Thoracic aorta (tissue), 2 donors: ENCODE results near the gene NEGR1. TPM values are rescaled to one million over a fixed set of nuclear protein-coding genes. Genes with fewer than 3 reads are reported as not detected.

Source experiments
- ATAC-seq: fragments of 150-250 bp; one replicate; pipeline ENCODE4 v1.8.0; 2017; ENCODE audit warnings: low read depth; ENCODE audit not compliant: insufficient number of reproducible peaks, low FRiP score
- DNase-seq: peaks from one replicate; pipeline ENCODE4 v3.0.0-alpha.2; 2020; ENCODE audit warnings: low spot score
- H3K27ac ChIP-seq, 2 donors: fragments of 200-600 bp; sonication (generic); 1 replicate in 1 of 2; 2 replicates in 1 of 2; pipeline ENCODE4 v1.5.1; 2016; ENCODE audit warnings: mild to moderate bottlenecking in 2 of 2, moderate library complexity in 2 of 2
- H3K27me3 ChIP-seq: fragments of 200-600 bp; sonication (generic); replicated peaks from 2 replicates; pipeline ENCODE4 v1.6.0; 2016; ENCODE audit warnings: mild to moderate bottlenecking; ENCODE audit not compliant: insufficient read depth
- H3K36me3 ChIP-seq: fragments of 200-600 bp; sonication (generic); one replicate; pipeline ENCODE4 v1.5.1; 2016
- H3K4me1 ChIP-seq, 2 donors: fragments of 200-600 bp; sonication (generic); 1 replicate in 1 of 2; 2 replicates in 1 of 2; pipeline versions ENCODE4 v1.5.1 to v1.6.0; 2016; ENCODE audit warnings: low read depth in 2 of 2, mild to moderate bottlenecking in 1 of 2; ENCODE audit not compliant: control insufficient read depth in 1 of 2
- H3K4me3 ChIP-seq: fragments of 200-600 bp; sonication (generic); 2 replicates; pipeline ENCODE4 v1.5.1; 2016; ENCODE audit warnings: mild to moderate bottlenecking
- H3K9me3 ChIP-seq: fragments of 200-600 bp; sonication (generic); 2 replicates; pipeline ENCODE4 v1.5.1; 2016
- CTCF ChIP-seq: fragments of 200-600 bp; sonication (generic); IDR thresholded peaks from one replicate; pipeline ENCODE4 v1.5.1; 2019; ENCODE audit warnings: antibody characterized with exemption
- total RNA-seq, 2 donors: library from RNA; depleted of rRNA; stranded (reverse); fragments of >200 nt; gene quantifications; one replicate each; pipeline versions ENCODE4 v1.1.0 to v1.2.3, GENCODE V29; 2016

Gene NEGR1
- total RNA-seq, 2 donors from 2014 or later: 10.4 to 14.4 TPM

- Histone ChIP-seq H3K4me1 (no peaks in the 10 kb centered on the region), H3K27me3 (no peaks in the 10 kb centered on the region), H3K36me3 (no peaks in the 10 kb centered on the region), H3K9me3 (no peaks in the 10 kb centered on the region), H3K4me3 (no peak overlapping the region), H3K27ac (no peak overlapping the region)
- no peak for DNase-seq
- no peak for ATAC-seq
- TF ChIP-seq CTCF: no peak
Observed at GRCh38 chr1:71448444-71448843, 833.9 kb downstream of the NEGR1 start.

DNA sequence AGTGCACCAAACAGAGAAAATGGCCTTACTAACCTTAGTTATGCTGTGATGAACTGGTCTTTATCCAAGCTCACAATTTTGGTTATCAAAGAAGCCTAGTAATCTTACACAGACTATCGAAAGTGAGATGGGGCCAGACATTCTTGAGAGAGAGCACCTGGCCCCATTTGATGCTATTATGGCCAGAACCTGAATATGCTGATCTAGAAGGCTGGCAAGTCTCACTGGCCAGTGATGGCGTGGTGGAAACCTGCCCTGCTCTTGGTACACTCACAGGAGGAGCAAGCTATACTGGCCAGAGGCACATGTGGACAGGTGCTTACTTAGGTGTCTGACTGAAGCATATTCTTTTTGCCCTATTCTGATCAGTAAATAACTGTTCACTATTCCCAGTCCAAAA lies 843.7 kb downstream of the NEGR1 start:
- no peaks in the 10 kb centered on the region for H3K27me3 ChIP-seq
- H3K4me1 ChIP-seq: no peaks in the 10 kb centered on the region
- H3K9me3 ChIP-seq: no peaks in the 10 kb centered on the region
- no peak for TF ChIP-seq CTCF
- ATAC-seq: no peak
- no peak for DNase-seq
- no peak overlapping the region for H3K4me3 ChIP-seq
- no peak overlapping the region for H3K27ac ChIP-seq
- H3K36me3 ChIP-seq: no peaks in the 10 kb centered on the region

- TF ChIP-seq CTCF: no peak
- no peaks in the 10 kb centered on the region for H3K36me3 ChIP-seq
- no peaks in the 10 kb centered on the region for H3K27me3 ChIP-seq
- H3K4me1 ChIP-seq: no peaks in the 10 kb centered on the region
- no peak overlapping the region for H3K27ac ChIP-seq
- H3K9me3 ChIP-seq: no peaks in the 10 kb centered on the region
- ATAC-seq (no peak), DNase-seq (no peak)
- H3K4me3 ChIP-seq: no peak overlapping the region
Observed at GRCh38 chr1:71435951-71436350, 846.4 kb downstream of the NEGR1 start.

DNA sequence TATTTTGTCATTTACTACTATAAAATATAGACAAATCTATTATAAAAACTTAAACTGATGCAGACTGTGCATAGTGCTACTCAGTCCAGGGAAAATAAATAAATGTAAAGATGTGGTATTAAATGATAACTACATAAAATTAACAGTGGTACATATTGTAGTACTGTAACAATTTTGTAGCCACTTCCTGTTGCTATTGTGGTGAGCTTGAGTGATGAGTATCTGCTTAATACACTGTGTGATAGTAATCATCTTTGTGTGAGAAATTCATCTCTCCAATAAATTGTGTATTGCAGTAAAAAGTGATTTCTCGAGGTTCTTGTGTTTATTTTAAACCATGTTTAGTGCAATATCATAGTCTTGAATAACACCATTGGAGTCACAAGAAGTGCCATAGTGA lies 848.1 kb downstream of the NEGR1 start:
- TF ChIP-seq CTCF: no peak
- Histone ChIP-seq H3K36me3 (no peaks in the 10 kb centered on the region), H3K4me1 (no peaks in the 10 kb centered on the region), H3K27me3 (no peaks in the 10 kb centered on the region), H3K4me3 (no peak overlapping the region), H3K27ac (no peak overlapping the region), H3K9me3 (no peaks in the 10 kb centered on the region)
- DNase-seq (no peak), ATAC-seq (no peak)

GRCh38 chr1:71428029-71428428 lies 854.3 kb downstream of the NEGR1 start:
- no peak for TF ChIP-seq CTCF
- H3K9me3 ChIP-seq: no peaks in the 10 kb centered on the region
- DNase-seq (no peak), ATAC-seq (no peak)
- H3K4me1 ChIP-seq: no peaks in the 10 kb centered on the region
- no peak overlapping the region for H3K4me3 ChIP-seq
- H3K27me3 ChIP-seq: no peaks in the 10 kb centered on the region
- no peak overlapping the region for H3K27ac ChIP-seq
- no peaks in the 10 kb centered on the region for H3K36me3 ChIP-seq
